ENCODE measurements around the gene OR5A2. TPM values are rescaled to one million over a fixed set of nuclear protein-coding genes. Genes with fewer than 3 reads are reported as not detected.
A peak's percentile ranks its signal among the peaks of the same experiment; 100 is the strongest.
"Not testable (repeated sequence)": the region's sequence is repeated elsewhere in the genome, so short reads cannot be mapped to it uniquely, and the experiment has no call there.

OR5A2 gene
- polyA plus RNA-seq, 1 donor from 2014 or later = not detected

GRCh38 chr11:59417023-59417422 lies 9.2 kb downstream of the OR5A2 start:
- Mint-ChIP-seq H3K27ac (no peak overlapping the region), H3K9me3 (peaks cover 0 to 6% (median 0%) of the 10 kb centered on the region in 3 donors)

GRCh38 chr11:59416613-59417012 lies 9.6 kb downstream of the OR5A2 start:
- Mint-ChIP-seq H3K27me3 (peaks cover 17% of the 10 kb centered on the region), H3K27ac (no peak overlapping the region), H3K9me3 (peaks cover 0 to 6% (median 0%) of the 10 kb centered on the region in 3 donors), H3K4me3 (peak overlapping the region in 1 of 4 donors; percentile 14), H3K4me1 (peaks cover 5 to 20% (median 12%) of the 10 kb centered on the region in 3 donors), H3K36me3 (peaks cover 4% of the 10 kb centered on the region)

More at GRCh38 chr11:59417023-59417422, 9.2 kb downstream of the OR5A2 start:
- peaks cover 5 to 20% (median 12%) of the 10 kb centered on the region in 3 donors for H3K4me1 Mint-ChIP-seq
- peaks cover 4% of the 10 kb centered on the region for H3K36me3 Mint-ChIP-seq
- H3K27me3 Mint-ChIP-seq = peaks cover 17% of the 10 kb centered on the region
- peak overlapping the region in 2 of 4 donors; percentile 28 to 31 for H3K4me3 Mint-ChIP-seq

- no peak overlapping the region for H3K4me3 Mint-ChIP-seq
- H3K9me3 Mint-ChIP-seq = peaks cover 0 to 11% (median 9%) of the 10 kb centered on the region in 3 donors
- peaks cover 5 to 20% (median 12%) of the 10 kb centered on the region in 3 donors for H3K4me1 Mint-ChIP-seq
- no peak overlapping the region for H3K27ac Mint-ChIP-seq
- H3K36me3 Mint-ChIP-seq = peaks cover 4% of the 10 kb centered on the region
- H3K27me3 Mint-ChIP-seq = peaks cover 17% of the 10 kb centered on the region
Observed at GRCh38 chr11:59415111-59415510, 11.1 kb downstream of the OR5A2 start.

- H3K9me3 Mint-ChIP-seq = peaks cover 0 to 25% (median 15%) of the 10 kb centered on the region in 3 donors
- H3K27ac Mint-ChIP-seq = no peak overlapping the region
- H3K36me3 Mint-ChIP-seq = peaks cover 4% of the 10 kb centered on the region
- H3K4me1 Mint-ChIP-seq = peaks cover 5 to 20% (median 12%) of the 10 kb centered on the region in 3 donors
- no peak overlapping the region for H3K4me3 Mint-ChIP-seq
- H3K27me3 Mint-ChIP-seq = peaks cover 17% of the 10 kb centered on the region
Observed at GRCh38 chr11:59413646-59414045, 12.6 kb downstream of the OR5A2 start.

- Mint-ChIP-seq H3K9me3 (peaks cover 3 to 19% (median 13%) of the 10 kb centered on the region in 3 donors), H3K36me3 (peaks cover 5% of the 10 kb centered on the region), H3K4me1 (no peaks in the 10 kb centered on the region), H3K27ac (no peak overlapping the region), H3K4me3 (no peak overlapping the region), H3K27me3 (peaks cover 4% of the 10 kb centered on the region)
Observed at GRCh38 chr11:59403546-59403945, 22.7 kb downstream of the OR5A2 start.

GRCh38 chr11:59401262-59401552 lies 25.0 kb downstream of the OR5A2 start:
- no peak overlapping the region for H3K27ac Mint-ChIP-seq
- H3K36me3 Mint-ChIP-seq = peaks cover 5% of the 10 kb centered on the region
- no peak overlapping the region for H3K4me3 Mint-ChIP-seq
- H3K9me3 Mint-ChIP-seq = peaks cover 3 to 19% (median 13%) of the 10 kb centered on the region in 3 donors
- peaks cover 5% of the 10 kb centered on the region for H3K27me3 Mint-ChIP-seq
- H3K4me1 Mint-ChIP-seq = no peaks in the 10 kb centered on the region

GRCh38 chr11:59400461-59401261 lies 25.6 kb downstream of the OR5A2 start:
- peaks cover 5% of the 10 kb centered on the region for H3K27me3 Mint-ChIP-seq
- H3K9me3 Mint-ChIP-seq = peaks cover 2 to 14% (median 13%) of the 10 kb centered on the region in 3 donors
- no peak overlapping the region for H3K27ac Mint-ChIP-seq
- H3K36me3 Mint-ChIP-seq = peaks cover 5% of the 10 kb centered on the region
- no peak overlapping the region for H3K4me3 Mint-ChIP-seq
- no peaks in the 10 kb centered on the region for H3K4me1 Mint-ChIP-seq

GRCh38 chr11:59394186-59394585 lies 32.0 kb downstream of the OR5A2 start:
- H3K36me3 Mint-ChIP-seq = no peaks in the 10 kb centered on the region
- peaks cover 0 to 2% (median 0%) of the 10 kb centered on the region in 3 donors for H3K9me3 Mint-ChIP-seq
- H3K4me3 Mint-ChIP-seq = no peak overlapping the region
- peaks cover 1% of the 10 kb centered on the region for H3K27me3 Mint-ChIP-seq
- no peaks in the 10 kb centered on the region for H3K4me1 Mint-ChIP-seq
- H3K27ac Mint-ChIP-seq = no peak overlapping the region

- peaks cover 0 to 5% (median 4%) of the 10 kb centered on the region in 3 donors for H3K9me3 Mint-ChIP-seq
- H3K27me3 Mint-ChIP-seq = no peaks in the 10 kb centered on the region
- peaks cover 13 to 19% (median 14%) of the 10 kb centered on the region in 3 donors for H3K4me1 Mint-ChIP-seq
- peak overlapping the region; percentile 4 to 72 (median 48) for H3K27ac Mint-ChIP-seq
- no peaks in the 10 kb centered on the region for H3K36me3 Mint-ChIP-seq
- H3K4me3 Mint-ChIP-seq = peak overlapping the region; percentile 26 to 67 (median 40)
Observed at GRCh38 chr11:59380263-59381059, 45.8 kb downstream of the OR5A2 start.

- peaks cover 4 to 12% (median 10%) of the 10 kb centered on the region in 3 donors for H3K9me3 Mint-ChIP-seq
- not testable (repeated sequence) for H3K27ac Mint-ChIP-seq, H3K27me3 Mint-ChIP-seq, H3K36me3 Mint-ChIP-seq, H3K4me3 Mint-ChIP-seq
- peaks cover 10 to 12% (median 10%) of the 10 kb centered on the region in 3 donors for H3K4me1 Mint-ChIP-seq
Observed at GRCh38 chr11:59372324-59372723, 53.9 kb downstream of the OR5A2 start.

- H3K36me3 Mint-ChIP-seq = peaks cover 9% of the 10 kb centered on the region
- peaks cover 10 to 12% (median 10%) of the 10 kb centered on the region in 3 donors for H3K4me1 Mint-ChIP-seq
- no peaks in the 10 kb centered on the region for H3K27me3 Mint-ChIP-seq
- H3K27ac Mint-ChIP-seq = peak overlapping the region in 1 of 3 donors; percentile 37
- H3K4me3 Mint-ChIP-seq = peak overlapping the region in 2 of 4 donors; percentile 34 to 79
- peaks cover 4 to 10% (median 8%) of the 10 kb centered on the region in 3 donors for H3K9me3 Mint-ChIP-seq
Observed at GRCh38 chr11:59368238-59369022, 57.8 kb downstream of the OR5A2 start.

Other genes with a start within 250 kb of the OR5A2 start
- 51.8 TPM for gene MPEG1, start 213.5 kb downstream of the OR5A2 start, polyA plus RNA-seq
- not detected for gene OR5AN1, start 67.5 kb downstream of the OR5A2 start, polyA plus RNA-seq
- not detected for gene OR5A1, start 10.1 kb upstream of the OR5A2 start, polyA plus RNA-seq
- not detected for gene OR4D6, start 30.5 kb upstream of the OR5A2 start, polyA plus RNA-seq
- gene OR4D10, start 46.9 kb upstream of the OR5A2 start, polyA plus RNA-seq = not detected
- gene OR4D11, start 77.2 kb upstream of the OR5A2 start, polyA plus RNA-seq = not detected
- not detected for gene OR4D9, start 85.1 kb upstream of the OR5A2 start, polyA plus RNA-seq
- gene OSBP, start 189.4 kb upstream of the OR5A2 start, polyA plus RNA-seq = 15.3 TPM
- 6.0 TPM for gene PATL1, start 242.6 kb upstream of the OR5A2 start, polyA plus RNA-seq

All from IgD-negative memory B cell (primary cell).